ENCODE results near the gene RSPH6A. TPM values are rescaled to one million over a fixed set of nuclear protein-coding genes. Genes with fewer than 3 reads are reported as not detected.

Gene RSPH6A
- total and polyA plus RNA-seq, 2 of the 13 experiments (the other 11 are each of a cell fraction or from before 2014, with no cell fraction given), result 0.07 TPM; not detected in 1

GRCh38 chr19:45768984-45769782 is 45.9 kb downstream of the RSPH6A start, which contains the start of gene SIX5 (continued):
- peak; percentile 60; the same call in 1 of the 2 replicates for TF ChIP-seq GFI1 (CRISPR knock-in tag; IDR thresholded peaks at IDR 0.05; ENCODE audit: borderline replicate concordance)
- peak; percentile 81; the same call in 1 of the 2 replicates for TF ChIP-seq ZNF232 (CRISPR knock-in tag; IDR thresholded peaks at IDR 0.05; ENCODE audit: borderline replicate concordance)
- TF ChIP-seq MED13 (CRISPR knock-in tag; IDR thresholded peaks at IDR 0.05), result peak; percentile 34; the same call in 1 of the 2 replicates
- TF ChIP-seq ZBTB8A (CRISPR knock-in tag; IDR thresholded peaks at IDR 0.05; ENCODE audit: borderline replicate concordance, low read depth), result no peak
- TF ChIP-seq THAP7 (CRISPR knock-in tag; IDR thresholded peaks at IDR 0.05), result no peak; the same call in 1 of the 2 replicates
- TF ChIP-seq MYNN (CRISPR knock-in tag; IDR thresholded peaks at IDR 0.05; ENCODE audit: low read depth), result no peak
- peak; percentile 75; the same call in 1 of the 2 replicates for TF ChIP-seq ZNF788 (CRISPR knock-in tag; IDR thresholded peaks at IDR 0.05; ENCODE audit: borderline replicate concordance)
- no peak for TF ChIP-seq FOXK2 (IDR thresholded peaks at IDR 0.05)
- no peak for TF ChIP-seq ZFP82 (CRISPR knock-in tag; IDR thresholded peaks at IDR 0.05; ENCODE audit: borderline replicate concordance)
- TF ChIP-seq EEA1 (CRISPR knock-in tag; IDR thresholded peaks at IDR 0.05; ENCODE audit: borderline replicate concordance), result no peak; the same call in 1 of the 2 replicates
- TF ChIP-seq HNRNPUL1 (IDR thresholded peaks at IDR 0.05; ENCODE audit: low read depth, low read length), result 0 out of 2 replicates have a peak, but pooled peaks have one; percentile 15
- TF ChIP-seq SATB2 (CRISPR knock-in tag; IDR thresholded peaks at IDR 0.05), result no peak; the same call in 1 of the 2 replicates
- no peak for TF ChIP-seq ZNF407 (CRISPR knock-in tag; IDR thresholded peaks at IDR 0.05; ENCODE audit: not compliant biosample characterization)
- TF ChIP-seq PATZ1 (CRISPR knock-in tag; IDR thresholded peaks at IDR 0.05), result peak; percentile 97
- no peak for TF ChIP-seq EZH2 (conservative IDR thresholded peaks at IDR 0.05; ENCODE audit: low read depth, low read length)
- TF ChIP-seq SP4 (CRISPR knock-in tag; IDR thresholded peaks at IDR 0.05), result peak; percentile 95

Measured in HepG2 (cell line).